HTERT RPE-1 (cell line): ENCODE measurements around the gene MAGEA2B.
"Not testable (repeated sequence)": the region's sequence is repeated elsewhere in the genome, so short reads cannot be mapped to it uniquely, and the experiment has no call there.

ENCODE experiments used
- in situ Hi-C: fragments of 300-500 bp; cut with MboI; formaldehyde crosslinking; loops from 4 replicates; pipeline ENCODE4 v1.14.3; 2020; ENCODE audit warnings: low sequenced_read_pairs

MAGEA2B gene

DNA sequence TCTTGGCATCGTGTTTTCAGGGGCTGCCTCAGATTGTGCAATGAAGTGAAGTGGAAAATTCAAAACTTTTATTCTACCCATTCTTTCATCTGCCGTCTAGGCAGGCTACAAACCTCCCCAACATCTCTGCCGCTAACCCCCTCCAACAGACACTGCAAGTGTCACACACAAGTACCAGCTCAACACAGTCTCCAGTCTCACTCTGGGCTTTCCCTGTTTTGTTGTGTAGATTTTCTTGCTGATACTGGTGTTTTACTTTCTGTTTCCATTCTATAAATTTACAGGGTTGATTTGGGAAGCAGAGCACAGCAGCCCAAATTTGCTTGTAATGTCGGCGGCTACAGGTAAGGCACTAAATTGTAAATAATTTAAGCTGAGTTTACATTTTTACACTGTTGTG, 40.4 kb downstream of the MAGEA2B start:
- in situ Hi-C loops: not testable (repeated sequence)

DNA sequence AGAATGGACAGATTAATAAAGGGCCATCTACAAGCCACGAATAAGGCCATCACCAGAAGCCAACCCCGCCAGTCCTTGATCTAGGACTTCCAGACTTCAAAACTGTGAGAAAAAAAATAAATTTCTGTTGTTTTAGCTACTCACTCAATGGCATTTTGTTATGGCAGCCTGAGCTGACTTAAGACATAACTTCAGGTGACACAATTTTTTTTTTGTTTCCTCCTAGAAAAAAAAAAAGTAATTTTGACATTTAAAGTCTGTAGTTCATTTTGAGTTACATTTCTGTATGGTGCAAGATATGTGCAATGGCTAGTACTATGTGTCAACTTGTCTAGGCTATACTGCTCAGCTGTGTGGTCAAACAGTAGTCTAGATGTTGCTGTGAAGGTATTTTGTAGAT, 44.5 kb downstream of the MAGEA2B start, which contains the start of gene CSAG3:
Gene CSAG3, plus strand, starts transcription at position 301 of the 400 bp plus-strand sequence.
- in situ Hi-C loops: not testable (repeated sequence)

DNA sequence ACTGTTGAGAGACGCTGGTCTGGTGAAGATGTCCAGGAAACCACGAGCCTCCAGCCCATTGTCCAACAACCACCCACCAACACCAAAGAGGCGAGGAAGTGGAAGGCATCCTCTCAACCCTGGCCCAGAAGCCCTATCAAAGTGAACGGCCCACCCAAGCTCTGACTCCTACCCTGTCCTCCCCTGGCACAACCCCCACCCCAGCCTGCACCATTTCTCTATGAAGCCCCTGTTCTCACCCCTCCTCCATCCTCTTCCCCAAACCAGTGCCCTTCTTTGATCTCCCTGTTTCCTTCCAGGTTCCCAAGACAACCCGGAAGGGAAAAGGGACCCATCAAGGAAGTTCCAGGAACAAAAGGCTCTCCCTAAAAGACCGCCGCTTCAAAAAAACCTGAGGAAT, 45.1 kb downstream of the MAGEA2B start:
- in situ Hi-C loops: not testable (repeated sequence)

DNA sequence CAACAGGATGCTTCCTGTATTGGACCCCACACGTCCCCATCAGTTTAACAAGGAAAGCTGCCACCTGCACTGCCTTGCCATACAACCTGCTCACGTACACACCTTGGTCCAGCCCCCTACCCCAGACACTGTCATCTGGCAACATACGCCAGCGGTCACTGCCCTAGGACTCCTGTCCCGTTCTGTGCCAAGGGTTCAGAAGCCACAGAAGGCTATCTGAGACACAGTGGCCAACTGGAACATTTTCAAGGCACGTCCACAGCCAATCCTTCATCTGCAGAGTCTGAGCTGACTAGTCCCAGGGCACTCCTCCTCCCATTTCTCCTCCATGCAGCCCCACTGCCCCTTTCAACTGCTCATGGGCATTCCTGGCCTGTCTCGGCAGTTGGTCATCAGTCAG, 47.2 kb downstream of the MAGEA2B start:
- in situ Hi-C loops: not testable (repeated sequence)

DNA sequence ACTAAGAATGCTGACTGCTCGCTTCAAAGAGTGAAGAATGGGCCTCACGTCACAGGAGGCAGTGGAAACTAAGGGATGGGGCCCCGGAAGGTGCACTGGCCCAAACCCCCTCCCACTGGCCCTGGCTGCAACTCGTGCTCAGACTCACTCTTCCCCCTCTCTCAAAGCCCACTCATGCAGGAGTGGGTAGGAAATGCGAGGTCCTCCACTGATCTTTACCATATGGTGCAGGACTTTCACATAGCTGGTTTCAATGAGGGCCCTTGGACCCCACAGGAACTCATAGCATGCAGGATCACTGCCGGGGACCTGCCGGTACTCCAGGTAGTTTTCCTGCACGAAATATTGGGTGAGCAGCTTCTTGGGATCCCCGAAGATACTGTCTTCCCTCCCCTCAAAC, 52.1 kb downstream of the MAGEA2B start:
- in situ Hi-C loops: not testable (repeated sequence)
